ENCODE data around the gene STOML1. TPM values are rescaled to one million over a fixed set of nuclear protein-coding genes. Genes with fewer than 3 reads are reported as not detected.

Gene STOML1
- total and polyA plus RNA-seq, 10 of the 15 experiments (the other 5 are each of a cell fraction or from before 2014, with no cell fraction given): 0.14 to 13.6 (median 8.3) TPM

- no peak for DNase-seq (ENCODE audit: low read depth, low spot score)
- Histone ChIP-seq H4K20me1 (ENCODE audit: control insufficient read depth, insufficient read depth) (no peaks in the 10 kb centered on the region), H3K4me3 (no peak overlapping the region), H3K27me3 (replicated peaks in 1 of 2; ENCODE audit: control insufficient read depth in 2 of 2, insufficient read depth in 2 of 2, low read length in 1 of 2) (no peaks in the 10 kb centered on the region), H3K4me2 (ENCODE audit: control insufficient read depth, insufficient read depth) (no peak overlapping the region), H3K27ac (ENCODE audit: control insufficient read depth, insufficient read depth) (no peak overlapping the region), H3K36me3 (ENCODE audit: control insufficient read depth in 2 of 2, insufficient read depth in 2 of 2, low read length in 1 of 2) (peaks cover 15 to 50% of the 10 kb centered on the region in 2 experiments), H3K79me2 (ENCODE audit: control insufficient read depth, insufficient read depth, low read length) (peaks cover 81% of the 10 kb centered on the region), H3K9ac (ENCODE audit: control insufficient read depth, insufficient read depth, low read length) (no peak overlapping the region), H3K4me1 (ENCODE audit: control insufficient read depth, insufficient read depth, low read length) (peaks cover 27% of the 10 kb centered on the region), H2AFZ (ENCODE audit: control insufficient read depth, low read depth, low read length) (no peak overlapping the region), H3K9me3 (replicated peaks; ENCODE audit: control insufficient read depth, insufficient read depth, low read length) (no peaks in the 10 kb centered on the region; the same call in 1 of the 3 replicates)
- FAIRE-seq: no peak
- no peak for TF ChIP-seq SIN3A (IDR thresholded peaks at IDR 0.05; ENCODE audit: low read depth, low read length)
- no peak for TF ChIP-seq ZNF687 (IDR thresholded peaks at IDR 0.05)
- TF ChIP-seq HDAC6 (IDR thresholded peaks at IDR 0.05; ENCODE audit: unreplicated experiment): no peak
- no peak for TF ChIP-seq PAX5 (IDR thresholded peaks at IDR 0.05; ENCODE audit: borderline replicate concordance, low read depth, low read length)
- TF ChIP-seq IKZF1 (conservative IDR thresholded peaks at IDR 0.05): no peak
- no peak for TF ChIP-seq KDM1A (IDR thresholded peaks at IDR 0.05; ENCODE audit: borderline replicate concordance)
- no peak for TF ChIP-seq SMAD1 (IDR thresholded peaks at IDR 0.05; ENCODE audit: low read depth, partially characterized antibody)
- TF ChIP-seq PRDM15 (CRISPR knock-in tag; IDR thresholded peaks at IDR 0.05): no peak
- TF ChIP-seq NRF1 (conservative IDR thresholded peaks at IDR 0.05; ENCODE audit: low read depth, low read length): no peak
- no peak for ATAC-seq
- TSS peak; percentile 3 for BruUV-seq (replicated peaks)
- ChIA-PET CTCF (interaction anchor here (5.7 kb wide), 1 partner anchor 15 kb away, joined by 36 read pairs; the partner anchor contains the start of genes PML and STOML1), POLR2A (interaction anchor here (0.5 kb wide), 1 partner anchor 40 kb away, joined by 3 read pairs; no protein-coding TSS in a partner anchor), RAD21 (ENCODE audit: unreplicated experiment) (no interaction called here), SMC1A (ENCODE audit: uncharacterized antibody, unreplicated experiment) (interaction anchor here (4.0 kb wide), 1 partner anchor 14 kb away, joined by 28 read pairs; the partner anchor contains the start of genes PML and STOML1)
- intact Hi-C loops (cut with micrococcal nuclease; ENCODE audit: unreplicated experiment): no loop called here
- in situ Hi-C loops (cut with MboI): no loop called here
- 97% methylated on average over 3 of the region's 3 CpGs for WGBS (ENCODE audit: insufficient coverage, insufficient replicate concordance, low lambda C conversion rate, missing lambda C conversion rate)
Measured at GRCh38 chr15:74008901-74009300, 16.8 kb upstream of the STOML1 start.
